ENCODE results near the gene TMEM167B. TPM values are rescaled to one million over a fixed set of nuclear protein-coding genes. Genes with fewer than 3 reads are reported as not detected.
"Not testable (repeated sequence)": the region's sequence is repeated elsewhere in the genome, so short reads cannot be mapped to it uniquely, and the experiment has no call there.

TMEM167B gene
- polyA plus RNA-seq, 1 of the 3 experiments (the other 2 are of a cell fraction), result 12.7 TPM

DNA sequence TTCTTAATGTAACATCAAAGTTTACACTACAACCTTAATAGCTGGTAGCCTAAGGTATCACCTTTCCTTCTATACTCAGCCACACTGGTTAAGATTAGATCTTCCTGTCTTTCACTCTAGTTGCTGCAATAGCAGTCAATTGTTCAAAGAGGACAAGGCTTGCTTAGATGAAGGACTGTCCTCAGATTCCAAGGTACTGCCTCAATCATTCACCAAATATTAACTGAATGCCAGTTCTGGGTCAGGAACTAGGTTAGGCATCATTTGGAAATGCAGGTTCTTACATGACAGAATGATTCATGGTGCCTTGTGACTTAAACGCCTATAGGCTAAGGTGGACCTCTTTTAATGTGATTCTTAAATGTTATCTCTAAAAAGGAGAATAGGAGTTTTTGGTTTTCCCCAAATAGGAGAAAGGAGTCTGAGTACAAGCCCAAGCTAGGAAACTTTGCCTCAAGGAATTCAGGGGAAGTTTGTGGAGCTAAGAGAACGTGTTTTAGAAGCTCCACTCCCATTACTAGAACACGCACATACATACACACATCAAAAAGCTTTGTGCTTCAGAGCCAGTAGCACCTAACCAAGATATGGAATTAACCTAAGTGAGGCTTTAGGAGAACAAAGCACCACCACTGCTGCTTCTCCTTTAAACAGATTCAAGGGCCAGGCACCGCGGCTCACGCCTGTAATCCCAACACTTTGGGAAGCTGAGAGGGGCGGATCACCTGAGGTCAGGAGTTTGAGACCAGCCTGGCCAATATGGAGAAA, 40.2 kb upstream of the TMEM167B start:
- Histone ChIP-seq H4K20me1 (ENCODE audit: insufficient read depth) (no peaks in the 10 kb centered on the region), H3K4me2 (no peak overlapping the region), H3K4me3 (ENCODE audit: low read depth in 2 of 2, low read length in 1 of 2) (no peak overlapping the region), H3K9ac (no peak overlapping the region), H3K4me1 (ENCODE audit: control insufficient read depth in 1 of 2, insufficient read depth in 2 of 2, low read depth in 1 of 2, low read length in 1 of 2) (no peaks in the 10 kb centered on the region), H3K27me3 (ENCODE audit: insufficient read depth) (no peaks in the 10 kb centered on the region), H3K36me3 (replicated peaks in 1 of 2; ENCODE audit: control insufficient read depth in 1 of 2, insufficient read depth in 2 of 2, low read length in 1 of 2) (no peaks in the 10 kb centered on the region), H3K79me2 (ENCODE audit: insufficient read depth) (no peaks in the 10 kb centered on the region), H3K9me3 (no peaks in the 10 kb centered on the region), H3K9me2 (no peaks in the 10 kb centered on the region), H2AFZ (ENCODE audit: low read depth) (no peak overlapping the region), H3F3A (replicated peaks; ENCODE audit: insufficient read depth) (no peaks in the 10 kb centered on the region), H3K27ac (ENCODE audit: low read depth in 2 of 2, low read length in 1 of 2) (no peak overlapping the region)
- 73% methylated on average over 7 of the region's 7 CpGs for WGBS (ENCODE audit: low lambda C conversion rate)
- CTCF ChIA-PET, result interaction anchor here (1.3 kb wide), 1 partner anchor 39 kb away, joined by 3 read pairs; no protein-coding TSS in a partner anchor
- no peak for DNase-seq
- TF ChIP-seq SMC3 (IDR thresholded peaks at IDR 0.05; ENCODE audit: low read depth, low read length) (no peak), EP300 (IDR thresholded peaks at IDR 0.05; ENCODE audit: borderline replicate concordance in 1 of 2, low read depth in 1 of 2, low read length in 1 of 2) (no peak), YY1 (IDR thresholded peaks at IDR 0.05; ENCODE audit: low read depth) (no peak), GATA2 (CRISPR knock-in tag; IDR thresholded peaks at IDR 0.05) (no peak), CHD2 (IDR thresholded peaks at IDR 0.05; ENCODE audit: low read length, partially characterized antibody) (no peak), TAF1 (IDR thresholded peaks at IDR 0.05; ENCODE audit: borderline replicate concordance, low read depth, low read length) (no peak), TCF12 (IDR thresholded peaks at IDR 0.05) (no peak), FOXM1 (IDR thresholded peaks at IDR 0.05; ENCODE audit: low read depth) (no peak), RCOR1 (IDR thresholded peaks at IDR 0.05; ENCODE audit: low read length) (no peak), FOSL2 (IDR thresholded peaks at IDR 0.05; ENCODE audit: borderline replicate concordance, low read depth) (no peak)
- TF ChIP-seq, protein P1, sequence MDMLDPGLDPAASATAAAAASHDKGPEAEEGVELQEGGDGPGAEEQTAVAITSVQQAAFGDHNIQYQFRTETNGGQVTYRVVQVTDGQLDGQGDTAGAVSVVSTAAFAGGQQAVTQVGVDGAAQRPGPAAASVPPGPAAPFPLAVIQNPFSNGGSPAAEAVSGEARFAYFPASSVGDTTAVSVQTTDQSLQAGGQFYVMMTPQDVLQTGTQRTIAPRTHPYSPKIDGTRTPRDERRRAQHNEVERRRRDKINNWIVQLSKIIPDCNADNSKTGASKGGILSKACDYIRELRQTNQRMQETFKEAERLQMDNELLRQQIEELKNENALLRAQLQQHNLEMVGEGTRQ (IDR thresholded peaks at IDR 0.05; ENCODE audit: borderline replicate concordance, low read depth, low read length), result no peak
- TF ChIP-seq, protein P2, sequence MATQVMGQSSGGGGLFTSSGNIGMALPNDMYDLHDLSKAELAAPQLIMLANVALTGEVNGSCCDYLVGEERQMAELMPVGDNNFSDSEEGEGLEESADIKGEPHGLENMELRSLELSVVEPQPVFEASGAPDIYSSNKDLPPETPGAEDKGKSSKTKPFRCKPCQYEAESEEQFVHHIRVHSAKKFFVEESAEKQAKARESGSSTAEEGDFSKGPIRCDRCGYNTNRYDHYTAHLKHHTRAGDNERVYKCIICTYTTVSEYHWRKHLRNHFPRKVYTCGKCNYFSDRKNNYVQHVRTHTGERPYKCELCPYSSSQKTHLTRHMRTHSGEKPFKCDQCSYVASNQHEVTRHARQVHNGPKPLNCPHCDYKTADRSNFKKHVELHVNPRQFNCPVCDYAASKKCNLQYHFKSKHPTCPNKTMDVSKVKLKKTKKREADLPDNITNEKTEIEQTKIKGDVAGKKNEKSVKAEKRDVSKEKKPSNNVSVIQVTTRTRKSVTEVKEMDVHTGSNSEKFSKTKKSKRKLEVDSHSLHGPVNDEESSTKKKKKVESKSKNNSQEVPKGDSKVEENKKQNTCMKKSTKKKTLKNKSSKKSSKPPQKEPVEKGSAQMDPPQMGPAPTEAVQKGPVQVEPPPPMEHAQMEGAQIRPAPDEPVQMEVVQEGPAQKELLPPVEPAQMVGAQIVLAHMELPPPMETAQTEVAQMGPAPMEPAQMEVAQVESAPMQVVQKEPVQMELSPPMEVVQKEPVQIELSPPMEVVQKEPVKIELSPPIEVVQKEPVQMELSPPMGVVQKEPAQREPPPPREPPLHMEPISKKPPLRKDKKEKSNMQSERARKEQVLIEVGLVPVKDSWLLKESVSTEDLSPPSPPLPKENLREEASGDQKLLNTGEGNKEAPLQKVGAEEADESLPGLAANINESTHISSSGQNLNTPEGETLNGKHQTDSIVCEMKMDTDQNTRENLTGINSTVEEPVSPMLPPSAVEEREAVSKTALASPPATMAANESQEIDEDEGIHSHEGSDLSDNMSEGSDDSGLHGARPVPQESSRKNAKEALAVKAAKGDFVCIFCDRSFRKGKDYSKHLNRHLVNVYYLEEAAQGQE (IDR thresholded peaks at IDR 0.05; ENCODE audit: low read depth, low read length), result no peak
- TF ChIP-seq, protein P3, sequence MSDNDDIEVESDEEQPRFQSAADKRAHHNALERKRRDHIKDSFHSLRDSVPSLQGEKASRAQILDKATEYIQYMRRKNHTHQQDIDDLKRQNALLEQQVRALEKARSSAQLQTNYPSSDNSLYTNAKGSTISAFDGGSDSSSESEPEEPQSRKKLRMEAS (IDR thresholded peaks at IDR 0.05; ENCODE audit: low read depth), result no peak
- TF ChIP-seq, protein P4, sequence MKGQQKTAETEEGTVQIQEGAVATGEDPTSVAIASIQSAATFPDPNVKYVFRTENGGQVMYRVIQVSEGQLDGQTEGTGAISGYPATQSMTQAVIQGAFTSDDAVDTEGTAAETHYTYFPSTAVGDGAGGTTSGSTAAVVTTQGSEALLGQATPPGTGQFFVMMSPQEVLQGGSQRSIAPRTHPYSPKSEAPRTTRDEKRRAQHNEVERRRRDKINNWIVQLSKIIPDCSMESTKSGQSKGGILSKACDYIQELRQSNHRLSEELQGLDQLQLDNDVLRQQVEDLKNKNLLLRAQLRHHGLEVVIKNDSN (IDR thresholded peaks at IDR 0.05; ENCODE audit: borderline replicate concordance, low read depth), result no peak
- TF ChIP-seq, protein P5, sequence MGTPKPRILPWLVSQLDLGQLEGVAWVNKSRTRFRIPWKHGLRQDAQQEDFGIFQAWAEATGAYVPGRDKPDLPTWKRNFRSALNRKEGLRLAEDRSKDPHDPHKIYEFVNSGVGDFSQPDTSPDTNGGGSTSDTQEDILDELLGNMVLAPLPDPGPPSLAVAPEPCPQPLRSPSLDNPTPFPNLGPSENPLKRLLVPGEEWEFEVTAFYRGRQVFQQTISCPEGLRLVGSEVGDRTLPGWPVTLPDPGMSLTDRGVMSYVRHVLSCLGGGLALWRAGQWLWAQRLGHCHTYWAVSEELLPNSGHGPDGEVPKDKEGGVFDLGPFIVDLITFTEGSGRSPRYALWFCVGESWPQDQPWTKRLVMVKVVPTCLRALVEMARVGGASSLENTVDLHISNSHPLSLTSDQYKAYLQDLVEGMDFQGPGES (IDR thresholded peaks at IDR 0.05; ENCODE audit: low read depth, low read length), result no peak
- POLR2A ChIA-PET, result no interaction called here

DNA sequence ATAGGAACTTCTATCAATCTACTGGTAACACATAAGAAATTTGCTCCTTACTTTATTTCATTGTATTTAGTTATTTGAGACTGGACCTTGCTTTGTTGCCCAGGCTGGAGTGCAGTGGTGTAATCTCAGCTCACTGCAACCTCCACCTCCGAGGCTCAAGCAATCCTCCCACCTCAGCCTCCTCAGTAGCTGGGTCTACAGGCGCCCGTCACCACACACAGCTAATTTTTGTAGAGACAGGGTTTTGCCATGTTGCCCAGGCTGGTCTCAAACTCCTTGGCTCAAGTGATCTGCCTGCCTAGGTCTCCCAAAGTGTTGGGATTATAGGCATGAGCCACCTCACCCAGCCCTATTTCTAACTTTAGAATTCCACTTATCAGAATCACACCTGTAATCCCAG, 38.4 kb upstream of the TMEM167B start:
- H3K27ac ChIP-seq (ENCODE audit: low read depth in 2 of 2, low read length in 1 of 2); H3K27me3 ChIP-seq (ENCODE audit: insufficient read depth); H3K4me2 ChIP-seq; H3K9me2 ChIP-seq; POLR2A ChIA-PET; H3K36me3 ChIP-seq (replicated peaks in 1 of 2; ENCODE audit: control insufficient read depth in 1 of 2, insufficient read depth in 2 of 2, low read length in 1 of 2); H2AFZ ChIP-seq (ENCODE audit: low read depth); H3K9me3 ChIP-seq; H3K9ac ChIP-seq; H4K20me1 ChIP-seq (ENCODE audit: insufficient read depth); H3K4me3 ChIP-seq (ENCODE audit: low read depth in 2 of 2, low read length in 1 of 2); H3K4me1 ChIP-seq (ENCODE audit: control insufficient read depth in 1 of 2, insufficient read depth in 2 of 2, low read depth in 1 of 2, low read length in 1 of 2); DNase-seq; H3K79me2 ChIP-seq (ENCODE audit: insufficient read depth); H3F3A ChIP-seq (replicated peaks; ENCODE audit: insufficient read depth): not testable (repeated sequence)
- CTCF ChIA-PET, result interaction anchor here (0.6 kb wide), 1 partner anchor 8 kb away, joined by 3 read pairs; no protein-coding TSS in a partner anchor
- WGBS (ENCODE audit: low lambda C conversion rate), result 74% methylated on average over 3 of the region's 3 CpGs

Data from SK-N-SH (cell line).